Measurements from ENCODE around the gene KRT76. TPM values are rescaled to one million over a fixed set of nuclear protein-coding genes. Genes with fewer than 3 reads are reported as not detected.

KRT76 gene
- total RNA-seq, 2 donors from 2014 or later, result not detected

- DNase-seq (ENCODE audit: low spot score) (no peak), ATAC-seq (no peak)
- no peak overlapping the region for H3K4me3 Mint-ChIP-seq
- no peaks in the 10 kb centered on the region for H3K9me3 Mint-ChIP-seq
- peaks cover 0 to 4% of the 10 kb centered on the region in 2 donors for H3K4me1 Mint-ChIP-seq (ENCODE audit: low read depth in 2 of 2)
- no peak overlapping the region for H3K27ac Mint-ChIP-seq
- H3K36me3 Mint-ChIP-seq, result no peaks in the 10 kb centered on the region
- H3K27me3 Mint-ChIP-seq, result peaks cover 0 to 4% of the 10 kb centered on the region in 2 donors
Measured at GRCh38 chr12:52817003-52817698, 40.0 kb upstream of the KRT76 start.

DNA sequence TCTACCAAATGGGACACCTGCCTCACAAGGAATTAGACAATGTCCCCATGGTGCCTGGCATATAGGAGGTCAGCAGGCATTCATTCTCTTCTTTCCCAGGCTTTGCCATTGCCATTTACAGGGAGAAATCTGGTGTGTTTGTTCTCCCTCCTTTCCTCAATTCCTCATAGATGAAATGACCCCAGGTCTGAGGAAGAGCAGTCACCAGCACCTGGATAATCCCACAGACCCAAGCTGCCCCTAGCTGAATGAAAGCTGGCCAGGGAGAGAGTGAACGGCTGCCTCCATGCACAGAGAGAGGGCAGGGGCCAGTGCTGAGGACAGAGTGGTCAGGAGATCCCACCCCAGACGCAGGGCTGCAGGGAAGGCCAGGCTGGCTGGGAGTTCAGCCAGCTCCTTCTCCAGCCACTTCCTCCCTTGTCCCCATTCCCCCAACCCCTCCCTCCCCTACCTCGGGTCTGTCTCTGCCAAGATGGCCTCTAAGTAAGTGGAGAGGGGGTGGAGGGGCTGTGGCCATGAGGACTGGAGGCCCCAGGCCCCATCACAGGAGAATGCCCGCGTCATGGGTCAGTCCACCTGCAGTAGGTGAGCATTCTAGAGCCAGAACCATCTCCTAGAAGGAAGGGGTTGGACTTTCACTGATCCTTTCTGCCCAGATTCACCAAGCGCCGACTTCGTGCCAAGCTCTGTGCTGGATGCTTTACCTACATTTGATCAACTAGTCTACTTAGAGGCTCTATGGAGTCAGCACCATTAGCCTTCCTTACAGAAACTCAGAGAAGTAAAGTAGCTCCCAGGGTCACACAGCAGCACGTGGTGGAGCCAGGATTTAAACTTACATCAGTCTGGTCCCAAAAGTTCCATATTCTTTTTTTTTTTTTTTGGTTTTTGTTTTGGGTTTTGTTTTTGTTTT lies 38.8 kb upstream of the KRT76 start:
- ATAC-seq (no peak), DNase-seq (ENCODE audit: low spot score) (no peak)
- H3K27me3 Mint-ChIP-seq, result peaks cover 0 to 2% of the 10 kb centered on the region in 2 donors
- no peaks in the 10 kb centered on the region for H3K36me3 Mint-ChIP-seq
- no peaks in the 10 kb centered on the region for H3K9me3 Mint-ChIP-seq
- H3K4me3 Mint-ChIP-seq, result no peak overlapping the region
- no peak overlapping the region for H3K27ac Mint-ChIP-seq
- H3K4me1 Mint-ChIP-seq (ENCODE audit: low read depth in 2 of 2), result peaks cover 0 to 4% of the 10 kb centered on the region in 2 donors

- no peaks in the 10 kb centered on the region for H3K9me3 Mint-ChIP-seq
- H3K4me1 Mint-ChIP-seq (ENCODE audit: low read depth in 2 of 2), result peaks cover 0 to 4% of the 10 kb centered on the region in 2 donors
- H3K27me3 Mint-ChIP-seq, result peaks cover 0 to 2% of the 10 kb centered on the region in 2 donors
- no peak overlapping the region for H3K4me3 Mint-ChIP-seq
- ATAC-seq (no peak), DNase-seq (ENCODE audit: low spot score) (no peak)
- H3K27ac Mint-ChIP-seq, result no peak overlapping the region
- no peaks in the 10 kb centered on the region for H3K36me3 Mint-ChIP-seq
Measured at GRCh38 chr12:52815161-52815560, 38.0 kb upstream of the KRT76 start.

DNA sequence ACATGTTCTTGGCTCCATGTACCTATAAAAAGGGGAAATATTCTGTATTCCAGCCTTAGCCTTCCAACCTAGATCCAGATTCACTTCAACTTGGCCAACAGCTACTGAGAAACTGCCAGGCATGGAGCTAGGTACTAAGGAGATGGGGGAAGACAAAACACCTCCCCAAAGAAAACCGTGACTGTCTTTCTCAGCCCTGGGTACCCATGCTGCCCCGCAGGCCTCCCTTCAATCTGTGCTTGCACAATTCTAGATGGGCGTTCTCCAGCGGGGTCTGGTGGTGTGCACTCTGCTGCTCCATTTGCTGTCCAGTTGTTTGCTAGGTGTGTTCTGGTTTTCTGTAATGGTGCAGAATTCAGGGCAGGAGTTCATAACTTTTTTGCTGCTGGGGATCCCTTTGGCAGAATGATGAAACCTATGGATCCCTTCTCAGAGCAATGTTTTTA lies 37.6 kb upstream of the KRT76 start:
- Mint-ChIP-seq H3K27me3 (peaks cover 0 to 2% of the 10 kb centered on the region in 2 donors), H3K36me3 (no peaks in the 10 kb centered on the region), H3K4me3 (no peak overlapping the region), H3K27ac (no peak overlapping the region), H3K4me1 (ENCODE audit: low read depth in 2 of 2) (peaks cover 0 to 4% of the 10 kb centered on the region in 2 donors), H3K9me3 (no peaks in the 10 kb centered on the region)
- DNase-seq (ENCODE audit: low spot score), result no peak
- no peak for ATAC-seq

DNA sequence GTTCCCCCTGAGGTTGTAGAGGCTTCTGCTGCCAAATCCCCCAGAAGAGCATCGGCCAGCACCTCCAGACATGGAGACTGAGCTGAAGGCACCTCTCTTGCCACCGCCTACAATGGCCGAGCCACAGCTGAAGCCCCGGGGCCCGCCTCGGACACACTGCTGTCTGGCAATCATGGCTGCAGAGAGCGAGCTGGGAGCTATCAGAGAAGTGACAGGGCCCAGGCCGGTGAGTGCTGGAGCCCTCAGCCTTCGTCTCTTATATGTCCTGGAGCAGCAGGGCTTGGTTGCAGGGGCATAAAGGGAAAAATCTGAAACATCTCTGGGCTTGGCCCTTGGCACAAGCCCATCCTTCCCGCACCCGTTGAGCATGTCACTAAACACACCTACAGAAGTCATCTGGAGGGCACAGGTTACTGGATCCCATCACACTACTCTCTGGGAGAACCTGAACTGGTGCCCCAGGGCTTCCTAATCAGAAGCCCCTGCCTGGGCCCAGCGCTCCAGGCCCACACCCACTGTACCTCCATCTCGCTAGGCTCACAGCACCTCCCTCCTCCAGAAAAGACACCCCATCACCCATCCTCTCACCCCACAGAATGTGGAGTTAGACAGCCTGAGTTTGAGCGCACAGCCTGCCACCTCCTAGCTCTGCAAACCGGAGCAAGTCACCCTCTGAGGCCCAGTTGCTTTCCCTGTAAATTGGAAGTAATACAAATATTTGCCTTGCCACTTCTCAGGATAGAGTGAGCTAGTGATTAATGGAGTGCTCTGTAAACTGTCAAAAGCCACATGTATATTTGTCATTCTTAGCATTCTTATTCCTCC lies 37.0 kb upstream of the KRT76 start, which contains the start of gene KRT4:
Gene KRT4 (minus strand): TSS at position 232 of the 825 bp plus-strand sequence. CDS start 58 bp downstream, at position 174.
- Mint-ChIP-seq H3K9me3 (no peaks in the 10 kb centered on the region), H3K4me3 (no peak within 1 kb of the TSS), H3K36me3 (no peaks in the 10 kb centered on the region), H3K4me1 (ENCODE audit: low read depth in 2 of 2) (peaks cover 0 to 4% of the 10 kb centered on the region in 2 donors), H3K27ac (no peak within 1 kb of the TSS), H3K27me3 (peaks cover 2 to 5% of the 10 kb centered on the region in 2 donors)
- DNase-seq (ENCODE audit: low spot score), result no peak
- peak in 1 of 2 donors; percentile 40 for ATAC-seq

GRCh38 chr12:52813203-52813819 lies 36.2 kb upstream of the KRT76 start:
- H3K36me3 Mint-ChIP-seq, result no peaks in the 10 kb centered on the region
- no peaks in the 10 kb centered on the region for H3K9me3 Mint-ChIP-seq
- H3K27me3 Mint-ChIP-seq, result peaks cover 2 to 7% of the 10 kb centered on the region in 2 donors
- H3K4me3 Mint-ChIP-seq, result no peak overlapping the region
- peaks cover 0 to 4% of the 10 kb centered on the region in 2 donors for H3K4me1 Mint-ChIP-seq (ENCODE audit: low read depth in 2 of 2)
- no peak for ATAC-seq
- DNase-seq (ENCODE audit: low spot score), result no peak
- no peak overlapping the region for H3K27ac Mint-ChIP-seq

- Mint-ChIP-seq H3K4me1 (ENCODE audit: low read depth in 2 of 2) (peaks cover 0 to 4% of the 10 kb centered on the region in 2 donors), H3K9me3 (no peaks in the 10 kb centered on the region), H3K36me3 (no peaks in the 10 kb centered on the region), H3K27me3 (peaks cover 2 to 7% of the 10 kb centered on the region in 2 donors), H3K4me3 (no peak overlapping the region), H3K27ac (no peak overlapping the region)
- no peak for DNase-seq (ENCODE audit: low spot score)
- ATAC-seq, result no peak
Measured at GRCh38 chr12:52812749-52813148, 35.6 kb upstream of the KRT76 start.

- no peak overlapping the region for H3K27ac Mint-ChIP-seq
- no peaks in the 10 kb centered on the region for H3K4me1 Mint-ChIP-seq (ENCODE audit: low read depth in 2 of 2)
- H3K27me3 Mint-ChIP-seq, result peaks cover 2 to 7% of the 10 kb centered on the region in 2 donors
- no peaks in the 10 kb centered on the region for H3K9me3 Mint-ChIP-seq
- ATAC-seq (no peak), DNase-seq (ENCODE audit: low spot score) (no peak)
- no peaks in the 10 kb centered on the region for H3K36me3 Mint-ChIP-seq
- no peak overlapping the region for H3K4me3 Mint-ChIP-seq
Measured at GRCh38 chr12:52812073-52812400, 34.9 kb upstream of the KRT76 start.

- H3K36me3 Mint-ChIP-seq, result no peaks in the 10 kb centered on the region
- H3K4me1 Mint-ChIP-seq (ENCODE audit: low read depth in 2 of 2), result no peaks in the 10 kb centered on the region
- DNase-seq (ENCODE audit: low spot score) (no peak), ATAC-seq (no peak)
- H3K27ac Mint-ChIP-seq, result no peak overlapping the region
- H3K27me3 Mint-ChIP-seq, result peaks cover 2 to 7% of the 10 kb centered on the region in 2 donors
- no peaks in the 10 kb centered on the region for H3K9me3 Mint-ChIP-seq
- no peak overlapping the region for H3K4me3 Mint-ChIP-seq
Measured at GRCh38 chr12:52811191-52812072, 34.3 kb upstream of the KRT76 start.

DNA sequence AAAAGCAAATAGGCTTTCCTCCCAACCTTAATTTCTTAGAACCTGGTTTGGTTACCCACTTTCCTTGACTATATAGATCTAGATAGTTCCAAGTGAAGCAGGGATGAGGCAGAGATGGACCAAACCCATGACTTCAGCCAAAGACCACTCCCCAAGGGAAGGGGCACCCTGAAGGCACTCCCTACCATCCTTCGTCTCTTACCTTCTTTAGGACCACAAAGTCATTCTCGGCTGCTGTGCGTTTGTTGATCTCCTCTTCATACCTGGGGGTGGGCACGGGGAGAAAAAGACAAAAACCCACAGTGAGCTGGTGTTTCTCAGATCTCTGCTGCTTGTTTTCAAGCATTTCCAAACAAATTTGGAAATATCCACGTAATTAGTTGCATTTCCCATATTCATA lies 33.4 kb upstream of the KRT76 start:
- H3K4me3 Mint-ChIP-seq, result no peak overlapping the region
- no peak overlapping the region for H3K27ac Mint-ChIP-seq
- H3K4me1 Mint-ChIP-seq (ENCODE audit: low read depth in 2 of 2), result no peaks in the 10 kb centered on the region
- no peak for ATAC-seq
- H3K9me3 Mint-ChIP-seq, result no peaks in the 10 kb centered on the region
- peaks cover 2 to 7% of the 10 kb centered on the region in 2 donors for H3K27me3 Mint-ChIP-seq
- DNase-seq (ENCODE audit: low spot score), result no peak
- no peaks in the 10 kb centered on the region for H3K36me3 Mint-ChIP-seq

GRCh38 chr12:52809166-52809565 lies 32.0 kb upstream of the KRT76 start:
- Mint-ChIP-seq H3K27me3 (peaks cover 0 to 7% of the 10 kb centered on the region in 2 donors), H3K4me1 (ENCODE audit: low read depth in 2 of 2) (no peaks in the 10 kb centered on the region)
- ATAC-seq, result no peak

DNA sequence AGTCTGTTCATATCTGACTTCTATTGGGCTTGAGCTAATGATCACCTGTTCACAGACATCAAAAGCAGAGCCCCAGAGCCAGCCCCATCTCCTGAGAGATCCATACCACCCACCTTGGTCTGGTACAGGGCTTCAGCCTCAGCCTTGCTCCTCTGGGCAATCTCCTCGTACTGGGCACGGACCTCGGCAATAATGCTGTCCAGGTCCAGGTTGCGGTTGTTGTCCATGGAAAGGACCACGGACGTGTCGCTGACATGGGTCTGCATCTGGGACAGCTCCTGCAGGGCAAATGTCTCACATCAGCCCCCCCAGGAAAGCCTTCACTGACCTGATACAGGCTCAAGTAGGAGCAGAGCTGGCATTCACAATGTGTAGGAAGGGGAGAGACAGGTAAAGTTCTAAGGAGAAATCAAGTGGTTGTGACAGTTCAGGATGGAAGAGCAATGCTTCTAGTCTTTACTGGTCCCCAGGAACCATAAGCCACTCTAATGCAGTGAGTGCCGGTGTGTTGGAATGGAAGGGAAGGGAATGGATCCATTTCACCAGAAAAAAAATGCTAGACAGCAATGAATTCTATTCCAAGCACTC lies 31.5 kb upstream of the KRT76 start:
- H3K4me1 Mint-ChIP-seq (ENCODE audit: low read depth in 2 of 2), result no peaks in the 10 kb centered on the region
- H3K27me3 Mint-ChIP-seq, result peaks cover 0 to 7% of the 10 kb centered on the region in 2 donors
- no peak overlapping the region for H3K4me3 Mint-ChIP-seq
- no peaks in the 10 kb centered on the region for H3K9me3 Mint-ChIP-seq
- ATAC-seq (no peak), DNase-seq (ENCODE audit: low spot score) (no peak)
- H3K27ac Mint-ChIP-seq, result no peak overlapping the region
- no peaks in the 10 kb centered on the region for H3K36me3 Mint-ChIP-seq

More at GRCh38 chr12:52809166-52809565, 32.0 kb upstream of the KRT76 start:
- no peaks in the 10 kb centered on the region for H3K9me3 Mint-ChIP-seq
- no peak overlapping the region for H3K27ac Mint-ChIP-seq
- H3K4me3 Mint-ChIP-seq, result no peak overlapping the region
- no peaks in the 10 kb centered on the region for H3K36me3 Mint-ChIP-seq
- DNase-seq (ENCODE audit: low spot score), result no peak
